Testis (tissue), 2 donors: ENCODE data around the gene PARD6B.

ENCODE experiments used
- CTCF ChIP-seq, 3 experiments: fragments of 450-650 bp in 2 of 3; fragments of 200-600 bp in 1 of 3; sonication (generic) in 1 of 3; IDR thresholded peaks; one replicate each; pipeline ENCODE4 v1.5.1; 2016 to 2019; ENCODE audit warnings: antibody characterized with exemption in 3 of 3, mild to moderate bottlenecking in 2 of 3, moderate library complexity in 1 of 3
- POLR2A ChIP-seq: fragments of 450-650 bp; IDR thresholded peaks from one replicate; pipeline ENCODE4 v1.6.1; 2017; ENCODE audit warnings: antibody characterized with exemption, mild to moderate bottlenecking, moderate library complexity

GRCh38 chr20:50717974-50718761 is 13.2 kb upstream of the PARD6B start:
- TF ChIP-seq POLR2A (no peak), CTCF (IDR thresholded peaks at IDR 0.05) (no peak)
